ENCODE results near the gene PLEKHN1.

DNA sequence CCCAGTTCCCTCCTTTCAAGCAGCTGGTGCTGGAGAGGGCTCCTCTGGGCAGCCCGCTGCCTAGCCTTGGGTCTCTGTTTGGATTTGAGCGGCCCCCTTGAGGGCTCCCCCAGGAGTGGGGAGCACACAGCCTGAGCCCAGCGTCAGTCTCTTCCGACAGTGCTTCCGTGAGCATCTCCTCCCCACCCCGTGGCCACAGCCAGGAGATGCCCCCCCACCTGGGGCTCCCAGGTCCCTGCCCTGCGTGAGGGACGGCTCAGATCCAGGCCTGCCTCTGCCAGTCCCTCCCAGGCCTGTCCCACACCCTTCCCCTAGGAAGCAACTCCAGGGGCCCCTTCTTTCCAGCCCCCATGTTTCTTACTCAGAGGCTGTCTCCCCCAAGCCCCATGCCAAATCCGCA lies 39.0 kb upstream of the PLEKHN1 start:
- no peak for TF ChIP-seq POLR2A (IDR thresholded peaks at IDR 0.05; ENCODE audit: low read depth, low read length)
- TF ChIP-seq POU2F2 (IDR thresholded peaks at IDR 0.05; ENCODE audit: low read depth, low read length) = no peak
